Neuronal stem cell (in vitro differentiated cells): ENCODE data around the gene PPP2CA.
"Not testable (repeated sequence)": the region's sequence is repeated elsewhere in the genome, so short reads cannot be mapped to it uniquely, and the experiment has no call there.

Experiments used
- DNase-seq: peaks from one replicate; pipeline ENCODE4 v3.0.0-alpha.2; 2013; ENCODE audit warnings: low spot score
- H2AFZ ChIP-seq: one replicate; pipeline ENCODE4 v1.6.1; 2013; ENCODE audit warnings: mild to moderate bottlenecking, low read length, inconsistent platforms
- H2AK5ac ChIP-seq: 2 replicates; pipeline ENCODE4 v1.6.1; 2013; ENCODE audit warnings: low read depth, mild to moderate bottlenecking, inconsistent platforms, low read length, moderate library complexity, mixed read lengths
- H2BK120ac ChIP-seq: 2 replicates; pipeline ENCODE4 v1.6.1; 2013; ENCODE audit warnings: low read depth, mild to moderate bottlenecking, inconsistent platforms, low read length, moderate library complexity, mixed read lengths
- H2BK12ac ChIP-seq: one replicate; pipeline ENCODE4 v1.6.1; 2013; ENCODE audit warnings: low read length, inconsistent platforms
- H2BK15ac ChIP-seq: 2 replicates; pipeline ENCODE4 v1.6.1; 2013; ENCODE audit warnings: mild to moderate bottlenecking, low read length, inconsistent platforms, mixed read lengths
- H2BK5ac ChIP-seq: one replicate; pipeline ENCODE4 v1.6.1; 2013; ENCODE audit warnings: inconsistent platforms, mild to moderate bottlenecking, low read length, moderate library complexity
- H3K14ac ChIP-seq: one replicate; pipeline ENCODE4 v1.6.1; 2013; ENCODE audit warnings: low read length, inconsistent platforms
- H3K18ac ChIP-seq: 2 replicates; pipeline ENCODE4 v1.6.1; 2013; ENCODE audit warnings: low read length, inconsistent platforms
- H3K23ac ChIP-seq: 2 replicates; pipeline ENCODE4 v1.6.1; 2013; ENCODE audit warnings: low read depth, mild to moderate bottlenecking, mixed read lengths, low read length, inconsistent platforms; ENCODE audit not compliant: poor library complexity
- H3K27ac ChIP-seq: replicated peaks from 3 replicates; pipeline ENCODE4 v1.5.1; 2013; ENCODE audit warnings: low read length, inconsistent platforms
- H3K27me3 ChIP-seq, 3 experiments: 2 replicates each; pipeline ENCODE4 v1.6.1; 2013; ENCODE audit warnings: low read length in 3 of 3, mild to moderate bottlenecking in 2 of 3, inconsistent platforms in 1 of 3, low read depth in 1 of 3, mixed read lengths in 1 of 3, moderate library complexity in 1 of 3; ENCODE audit not compliant: control insufficient read depth in 3 of 3, insufficient read depth in 3 of 3
- H3K36me3 ChIP-seq, 2 donors: replicated peaks in 1 of 2; 2 replicates each; pipeline ENCODE4 v1.6.1; 2013; ENCODE audit warnings: low read length in 2 of 2; ENCODE audit not compliant: control insufficient read depth in 2 of 2, insufficient read depth in 2 of 2
- H3K4ac ChIP-seq: 2 replicates; pipeline ENCODE4 v1.6.1; 2013; ENCODE audit warnings: inconsistent platforms, mild to moderate bottlenecking, low read length, moderate library complexity
- H3K4me1 ChIP-seq, 2 donors: 1 replicate in 1 of 2; 2 replicates in 1 of 2; pipeline ENCODE4 v1.6.1; 2013; ENCODE audit warnings: low read length in 2 of 2, low read depth in 1 of 2; ENCODE audit not compliant: control insufficient read depth in 2 of 2, insufficient read depth in 1 of 2
- H3K4me2 ChIP-seq: one replicate; pipeline ENCODE4 v1.6.1; 2013; ENCODE audit warnings: mild to moderate bottlenecking, low read length, inconsistent platforms; ENCODE audit not compliant: insufficient read depth, poor library complexity, severe bottlenecking
- H3K4me3 ChIP-seq, 2 donors: 2 replicates each; pipeline ENCODE4 v1.5.1; 2013; ENCODE audit warnings: low read length in 2 of 2, mild to moderate bottlenecking in 2 of 2, inconsistent platforms in 1 of 2, moderate library complexity in 1 of 2
- H3K79me1 ChIP-seq: one replicate; pipeline ENCODE4 v1.6.1; 2013; ENCODE audit warnings: low read depth, mild to moderate bottlenecking, inconsistent platforms, low read length, moderate library complexity
- H3K9ac ChIP-seq: one replicate; pipeline ENCODE4 v1.6.1; 2013; ENCODE audit warnings: mild to moderate bottlenecking, low read depth, low read length, inconsistent platforms; ENCODE audit not compliant: poor library complexity
- H3K9me3 ChIP-seq, 2 donors: replicated peaks in 1 of 2; 2 replicates each; pipeline versions ENCODE3 to v1.6.1; 2013; ENCODE audit warnings: low read length in 2 of 2, mild to moderate bottlenecking in 2 of 2, inconsistent platforms in 1 of 2, low read depth in 1 of 2, mixed read lengths in 1 of 2, moderate library complexity in 1 of 2; ENCODE audit not compliant: control insufficient read depth in 2 of 2, insufficient read depth in 1 of 2
- H4K8ac ChIP-seq: one replicate; pipeline ENCODE4 v1.6.1; 2013; ENCODE audit warnings: low read depth, mild to moderate bottlenecking, inconsistent platforms, low read length, moderate library complexity
- H4K91ac ChIP-seq: one replicate; pipeline ENCODE4 v1.6.1; 2013; ENCODE audit warnings: low read length, low read depth, mild to moderate bottlenecking, inconsistent platforms; ENCODE audit not compliant: poor library complexity
- WGBS, 2 donors: extraction: QIAGEN DNeasy Blood & Tissue Kit; methylation state at CpG; one replicate each; pipeline ENCODE4 v1.1.7; 2013; ENCODE audit warnings: missing lambda C conversion rate in 2 of 2, mixed read lengths in 1 of 2; ENCODE audit not compliant: insufficient read length in 2 of 2, insufficient replicate concordance in 1 of 2; ENCODE audit errors: extremely low coverage in 2 of 2; 5-methylcytosine and 5-hydroxymethylcytosine counted together

PPP2CA gene

GRCh38 chr5:134268019-134268601, 42.2 kb upstream of the PPP2CA start:
- no peak for DNase-seq
- H4K8ac ChIP-seq: no peak overlapping the region

GRCh38 chr5:134267366-134268018, 41.6 kb upstream of the PPP2CA start:
- Histone ChIP-seq H2AFZ (no peak overlapping the region), H3K27me3 (no peaks in the 10 kb centered on the region), H3K4me2 (no peak overlapping the region), H2BK12ac (no peak overlapping the region), H2BK5ac (no peak overlapping the region), H2BK120ac (no peak overlapping the region), H3K4me1 (no peaks in the 10 kb centered on the region), H3K4me3 (no peak overlapping the region), H3K9ac (no peak overlapping the region), H3K18ac (no peak overlapping the region), H3K4ac (no peak overlapping the region), H2BK15ac (no peak overlapping the region), H4K91ac (no peak overlapping the region), H3K36me3 (no peaks in the 10 kb centered on the region), H3K9me3 (no peaks in the 10 kb centered on the region), H4K8ac (no peak overlapping the region), H3K14ac (no peak overlapping the region), H3K79me1 (no peaks in the 10 kb centered on the region), H3K27ac (no peak overlapping the region), H3K23ac (no peak overlapping the region), H2AK5ac (no peak overlapping the region)
- DNase-seq: no peak
- no CpG with 5 or more reads among the region's 7 CpGs for WGBS, 2 donors

More at GRCh38 chr5:134268019-134268601, 42.2 kb upstream of the PPP2CA start:
- no peak overlapping the region for H3K4me3 ChIP-seq
- no peak overlapping the region for H3K27ac ChIP-seq
- H3K27me3 ChIP-seq: no peaks in the 10 kb centered on the region
- no peaks in the 10 kb centered on the region for H3K9me3 ChIP-seq
- H2BK15ac ChIP-seq: no peak overlapping the region
- H2AK5ac ChIP-seq: no peak overlapping the region
- no peak overlapping the region for H2BK12ac ChIP-seq
- H2AFZ ChIP-seq: no peak overlapping the region
- no peak overlapping the region for H3K4me2 ChIP-seq
- no CpG with 5 or more reads among the region's 3 CpGs for WGBS, 2 donors
- H3K14ac ChIP-seq: no peak overlapping the region
- H3K79me1 ChIP-seq: no peaks in the 10 kb centered on the region
- H2BK5ac ChIP-seq: no peak overlapping the region
- H3K9ac ChIP-seq: no peak overlapping the region
- no peaks in the 10 kb centered on the region for H3K36me3 ChIP-seq
- H4K91ac ChIP-seq: no peak overlapping the region
- H3K4me1 ChIP-seq: no peaks in the 10 kb centered on the region
- no peak overlapping the region for H3K4ac ChIP-seq
- H3K23ac ChIP-seq: no peak overlapping the region
- H2BK120ac ChIP-seq: no peak overlapping the region
- no peak overlapping the region for H3K18ac ChIP-seq

GRCh38 chr5:134263801-134264200, 37.9 kb upstream of the PPP2CA start:
- H3K4me3 ChIP-seq: no peak overlapping the region
- H2AFZ ChIP-seq: no peak overlapping the region
- no peak overlapping the region for H3K18ac ChIP-seq
- H4K8ac ChIP-seq: no peak overlapping the region
- no peak overlapping the region for H2AK5ac ChIP-seq
- H3K9me3 ChIP-seq: no peaks in the 10 kb centered on the region
- no peak overlapping the region for H4K91ac ChIP-seq
- H3K27me3 ChIP-seq: no peaks in the 10 kb centered on the region
- H2BK12ac ChIP-seq: no peak overlapping the region
- no peak overlapping the region for H2BK120ac ChIP-seq
- H3K9ac ChIP-seq: no peak overlapping the region
- H3K27ac ChIP-seq: no peak overlapping the region
- H3K14ac ChIP-seq: no peak overlapping the region
- no peaks in the 10 kb centered on the region for H3K79me1 ChIP-seq
- WGBS, 2 donors: no CpG with 5 or more reads among the region's 4 CpGs
- no peak overlapping the region for H3K4me2 ChIP-seq
- H2BK5ac ChIP-seq: no peak overlapping the region
- no peak overlapping the region for H3K4ac ChIP-seq
- DNase-seq: no peak
- no peaks in the 10 kb centered on the region for H3K4me1 ChIP-seq
- H2BK15ac ChIP-seq: no peak overlapping the region
- no peaks in the 10 kb centered on the region for H3K36me3 ChIP-seq
- no peak overlapping the region for H3K23ac ChIP-seq

GRCh38 chr5:134262629-134263028, 36.8 kb upstream of the PPP2CA start:
- H3K18ac ChIP-seq, H2BK12ac ChIP-seq, H3K14ac ChIP-seq, H3K4me3 ChIP-seq, H3K9me3 ChIP-seq, H3K23ac ChIP-seq, H2BK120ac ChIP-seq, H3K4me2 ChIP-seq, H2AK5ac ChIP-seq, H3K36me3 ChIP-seq, H2BK5ac ChIP-seq, H2BK15ac ChIP-seq, H4K8ac ChIP-seq, H3K27ac ChIP-seq, H2AFZ ChIP-seq, H4K91ac ChIP-seq, H3K4me1 ChIP-seq, H3K9ac ChIP-seq, H3K27me3 ChIP-seq, H3K79me1 ChIP-seq, DNase-seq, H3K4ac ChIP-seq: not testable (repeated sequence)
- no CpG with 5 or more reads among the region's 5 CpGs for WGBS, 2 donors
